Vagina (tissue), 2 donors: ENCODE data around the gene UST. TPM values are rescaled to one million over a fixed set of nuclear protein-coding genes. Genes with fewer than 3 reads are reported as not detected.

Experiments used
- DNase-seq, 2 donors: peaks; one replicate each; pipeline ENCODE4 v3.0.0-alpha.2; 2017; ENCODE audit errors: extremely low spot score in 2 of 2
- H3K27ac ChIP-seq: fragments of 200-600 bp; sonication (generic); one replicate; pipeline ENCODE4 v1.5.1; 2019
- H3K27me3 ChIP-seq: fragments of 200-600 bp; sonication (generic); one replicate; pipeline ENCODE4 v1.5.1; 2019
- H3K36me3 ChIP-seq, 2 donors: fragments of 200-600 bp; sonication (generic); one replicate each; pipeline ENCODE4 v1.5.1; 2017 to 2019
- H3K4me1 ChIP-seq: fragments of 200-600 bp; sonication (generic); one replicate; pipeline ENCODE4 v1.5.1; 2019
- H3K4me3 ChIP-seq, 2 donors: fragments of 200-600 bp; sonication (generic); 1 replicate in 1 of 2; 2 replicates in 1 of 2; pipeline ENCODE4 v1.5.1; 2016 to 2019
- H3K9me3 ChIP-seq: fragments of 200-600 bp; sonication (generic); one replicate; pipeline ENCODE4 v1.5.1; 2019
- POLR2A ChIP-seq, 2 donors: fragments of 450-650 bp; IDR thresholded peaks; one replicate each; pipeline ENCODE4 v1.6.1; 2017; ENCODE audit warnings: antibody characterized with exemption in 2 of 2, mild to moderate bottlenecking in 2 of 2, moderate library complexity in 2 of 2
- POLR2AphosphoS5 ChIP-seq, 2 donors: sonication (generic); formaldehyde crosslinking; IDR thresholded peaks; one replicate each; pipeline ENCODE4 v1.9.0; 2017; ENCODE audit warnings: antibody characterized with exemption in 2 of 2, mild to moderate bottlenecking in 2 of 2, low read depth in 1 of 2; ENCODE audit not compliant: insufficient read depth in 1 of 2
- intact Hi-C: fragments of 100-400 bp; cut with DNase I; formaldehyde crosslinking; loops from one replicate; pipeline ENCODE4 v1.15.1; 2023
- total RNA-seq: library from RNA; depleted of rRNA; stranded (reverse); fragments of >200 nt; gene quantifications from one replicate; pipeline ENCODE4 v1.2.3, GENCODE V29; 2016
- TF ChIP-seq, protein P1 (sequence below), 3 experiments: fragments of 450-650 bp in 2 of 3; fragments of 200-600 bp in 1 of 3; sonication (generic) in 1 of 3; IDR thresholded peaks; one replicate each; pipeline ENCODE4 v1.5.1; 2017 to 2019; ENCODE audit warnings: antibody characterized with exemption in 3 of 3, mild to moderate bottlenecking in 2 of 3, moderate library complexity in 2 of 3

UST gene
- total RNA-seq, 1 donor from 2014 or later, result 14.2 TPM

- H3K27ac ChIP-seq, result no peak overlapping the region
- H3K36me3 ChIP-seq, result no peaks in the 10 kb centered on the region
- no peak for DNase-seq
- intact Hi-C loops, result no loop called here
- H3K27me3 ChIP-seq, result no peaks in the 10 kb centered on the region
- TF ChIP-seq POLR2A (IDR thresholded peaks at IDR 0.05), result no peak
- TF ChIP-seq POLR2AphosphoS5 (IDR thresholded peaks at IDR 0.05; ENCODE audit: insufficient read depth in 1 of 2, low read depth in 1 of 2), result no peak
- TF ChIP-seq, protein P1, sequence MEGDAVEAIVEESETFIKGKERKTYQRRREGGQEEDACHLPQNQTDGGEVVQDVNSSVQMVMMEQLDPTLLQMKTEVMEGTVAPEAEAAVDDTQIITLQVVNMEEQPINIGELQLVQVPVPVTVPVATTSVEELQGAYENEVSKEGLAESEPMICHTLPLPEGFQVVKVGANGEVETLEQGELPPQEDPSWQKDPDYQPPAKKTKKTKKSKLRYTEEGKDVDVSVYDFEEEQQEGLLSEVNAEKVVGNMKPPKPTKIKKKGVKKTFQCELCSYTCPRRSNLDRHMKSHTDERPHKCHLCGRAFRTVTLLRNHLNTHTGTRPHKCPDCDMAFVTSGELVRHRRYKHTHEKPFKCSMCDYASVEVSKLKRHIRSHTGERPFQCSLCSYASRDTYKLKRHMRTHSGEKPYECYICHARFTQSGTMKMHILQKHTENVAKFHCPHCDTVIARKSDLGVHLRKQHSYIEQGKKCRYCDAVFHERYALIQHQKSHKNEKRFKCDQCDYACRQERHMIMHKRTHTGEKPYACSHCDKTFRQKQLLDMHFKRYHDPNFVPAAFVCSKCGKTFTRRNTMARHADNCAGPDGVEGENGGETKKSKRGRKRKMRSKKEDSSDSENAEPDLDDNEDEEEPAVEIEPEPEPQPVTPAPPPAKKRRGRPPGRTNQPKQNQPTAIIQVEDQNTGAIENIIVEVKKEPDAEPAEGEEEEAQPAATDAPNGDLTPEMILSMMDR (IDR thresholded peaks at IDR 0.05), result no peak
- no peak overlapping the region for H3K4me3 ChIP-seq
- no peaks in the 10 kb centered on the region for H3K4me1 ChIP-seq
- no peaks in the 10 kb centered on the region for H3K9me3 ChIP-seq
Observed at GRCh38 chr6:148790817-148791216, 44.0 kb downstream of the UST start.

- H3K4me1 ChIP-seq, result no peaks in the 10 kb centered on the region
- no peaks in the 10 kb centered on the region for H3K36me3 ChIP-seq
- DNase-seq, result no peak
- no peak overlapping the region for H3K27ac ChIP-seq
- no peak overlapping the region for H3K4me3 ChIP-seq
- H3K9me3 ChIP-seq, result no peaks in the 10 kb centered on the region
- TF ChIP-seq POLR2A (IDR thresholded peaks at IDR 0.05) (no peak), POLR2AphosphoS5 (IDR thresholded peaks at IDR 0.05; ENCODE audit: insufficient read depth in 1 of 2, low read depth in 1 of 2) (no peak)
- TF ChIP-seq, protein P1 (IDR thresholded peaks at IDR 0.05), result no peak
- H3K27me3 ChIP-seq, result no peaks in the 10 kb centered on the region
- intact Hi-C loops, result no loop called here
Observed at GRCh38 chr6:148791372-148791771, 44.5 kb downstream of the UST start.

DNA sequence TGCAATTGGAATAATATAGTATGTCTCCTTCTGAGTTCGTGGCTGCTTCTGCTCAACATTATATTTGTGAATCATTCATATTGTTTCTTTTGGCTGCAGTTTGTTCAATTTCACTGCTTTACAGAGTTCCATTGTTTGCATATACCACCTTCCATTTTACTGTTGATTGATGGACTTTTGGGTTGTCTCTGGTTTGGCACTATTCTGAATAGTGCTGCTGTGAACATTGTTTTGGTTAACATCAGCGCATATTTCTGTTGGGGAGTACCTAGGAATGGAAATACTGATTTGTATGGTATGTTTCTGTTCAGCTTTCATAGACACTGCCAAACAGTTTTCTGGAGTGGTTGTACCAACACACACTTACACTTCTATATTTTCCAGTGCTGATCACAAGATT lies 46.9 kb downstream of the UST start:
- no peaks in the 10 kb centered on the region for H3K4me1 ChIP-seq
- intact Hi-C loops, result no loop called here
- H3K36me3 ChIP-seq, result no peaks in the 10 kb centered on the region
- TF ChIP-seq, protein P1 (IDR thresholded peaks at IDR 0.05), result no peak
- TF ChIP-seq POLR2A (IDR thresholded peaks at IDR 0.05), result no peak
- no peaks in the 10 kb centered on the region for H3K27me3 ChIP-seq
- no peak overlapping the region for H3K4me3 ChIP-seq
- no peak for DNase-seq
- H3K27ac ChIP-seq, result no peak overlapping the region
- no peaks in the 10 kb centered on the region for H3K9me3 ChIP-seq

DNA sequence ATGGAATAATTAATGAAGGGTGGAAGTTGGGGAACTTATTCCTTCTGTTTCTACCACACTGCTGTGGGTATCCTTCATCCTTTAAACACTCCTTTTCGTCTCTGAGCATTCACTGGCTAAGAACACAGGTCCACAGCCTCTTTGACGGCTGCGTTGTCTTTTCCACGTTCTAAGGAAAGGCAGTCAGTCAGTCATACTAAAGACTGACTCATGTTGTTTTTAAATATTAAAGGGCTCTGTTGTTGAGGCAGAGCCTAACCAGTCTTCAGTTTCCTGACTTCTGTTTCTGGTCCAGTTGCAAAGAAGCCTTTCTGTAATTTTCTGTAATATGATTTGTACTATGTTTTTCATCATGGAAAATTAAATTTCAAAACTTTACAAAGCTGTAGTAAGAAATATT lies 48.0 kb downstream of the UST start:
- H3K4me1 ChIP-seq, result peaks cover 8% of the 10 kb centered on the region
- H3K9me3 ChIP-seq, result no peaks in the 10 kb centered on the region
- no peak overlapping the region for H3K27ac ChIP-seq
- H3K27me3 ChIP-seq, result no peaks in the 10 kb centered on the region
- intact Hi-C loops, result no loop called here
- no peaks in the 10 kb centered on the region for H3K36me3 ChIP-seq
- no peak for DNase-seq
- TF ChIP-seq POLR2AphosphoS5 (IDR thresholded peaks at IDR 0.05; ENCODE audit: insufficient read depth in 1 of 2, low read depth in 1 of 2) (no peak), POLR2A (IDR thresholded peaks at IDR 0.05) (no peak)
- TF ChIP-seq, protein P1 (IDR thresholded peaks at IDR 0.05), result no peak
- no peak overlapping the region for H3K4me3 ChIP-seq

- no peak for TF ChIP-seq POLR2AphosphoS5 (IDR thresholded peaks at IDR 0.05; ENCODE audit: insufficient read depth in 1 of 2, low read depth in 1 of 2)
- TF ChIP-seq POLR2A (IDR thresholded peaks at IDR 0.05), result no peak
- TF ChIP-seq, protein P1 (IDR thresholded peaks at IDR 0.05), result no peak
- H3K36me3 ChIP-seq, result no peaks in the 10 kb centered on the region
Observed at GRCh38 chr6:148795563-148795962, 48.7 kb downstream of the UST start.

More at GRCh38 chr6:148795563-148795962, 48.7 kb downstream of the UST start:
- no peaks in the 10 kb centered on the region for H3K27me3 ChIP-seq
- no peaks in the 10 kb centered on the region for H3K9me3 ChIP-seq
- no peak for DNase-seq
- peaks cover 15% of the 10 kb centered on the region for H3K4me1 ChIP-seq
- no peak overlapping the region for H3K4me3 ChIP-seq
- intact Hi-C loops, result no loop called here
- H3K27ac ChIP-seq, result no peak overlapping the region
